Measurements from ENCODE around the gene GNAZ. TPM values are rescaled to one million over a fixed set of nuclear protein-coding genes. Genes with fewer than 3 reads are reported as not detected.
A peak's percentile ranks its signal among the peaks of the same experiment; 100 is the strongest.

GNAZ gene
- total and polyA plus RNA-seq, 8 donors, result 4.3 to 18.8 (median 9.4) TPM

DNA sequence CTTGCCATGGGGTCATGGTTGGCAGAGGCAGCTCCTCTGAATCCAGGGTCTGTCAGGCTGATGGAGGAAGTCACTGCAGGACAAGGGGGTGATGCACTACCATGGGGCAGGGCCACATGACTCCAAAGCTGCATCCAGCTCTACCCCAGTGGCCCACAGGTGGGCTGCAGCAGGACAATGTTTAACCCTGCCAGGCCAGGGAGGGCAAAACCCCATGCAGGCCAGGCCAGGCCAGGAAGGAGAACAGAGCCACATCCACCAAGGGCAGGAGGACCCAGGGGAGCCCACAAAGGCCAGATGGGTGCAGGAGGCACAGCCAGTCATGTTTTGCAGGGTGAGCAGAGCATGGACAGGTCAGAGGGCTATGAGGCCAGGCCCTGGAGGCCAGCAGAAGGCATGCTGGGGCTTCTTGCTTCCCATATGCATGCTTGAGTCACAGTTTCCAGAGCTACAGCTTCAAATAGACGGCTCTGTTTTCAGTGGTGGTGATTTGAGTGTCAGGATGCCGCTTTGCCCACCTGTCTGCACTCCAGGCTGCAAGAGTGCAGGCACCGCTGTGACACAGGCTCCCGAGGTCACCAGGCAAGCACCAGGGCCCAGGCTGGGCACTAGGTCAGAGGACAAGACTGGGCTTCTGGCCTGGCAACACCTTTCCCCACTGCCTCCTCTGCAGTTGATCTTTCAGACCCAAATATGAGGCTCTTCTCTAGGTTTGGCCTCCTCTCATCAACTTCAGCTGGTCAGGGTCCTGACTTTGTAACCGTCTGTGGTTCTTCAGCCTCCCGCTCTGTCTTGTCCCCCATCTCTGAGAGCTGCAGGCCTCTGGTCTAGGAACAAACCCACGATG lies 48.6 kb downstream of the GNAZ start:
- intact Hi-C loops (cut with DNase I; ENCODE audit: low total_unique reads), result no loop called here
- Histone ChIP-seq H3K9me3 (no peaks in the 10 kb centered on the region), H3K27me3 (no peaks in the 10 kb centered on the region), H3K4me3 (no peak overlapping the region), H3K36me3 (peaks cover 0 to 11% (median 3%) of the 10 kb centered on the region in 4 donors), H3K4me1 (peaks cover 5 to 32% (median 13%) of the 10 kb centered on the region in 4 donors), H3K27ac (peak overlapping the region in 2 of 5 donors; percentile 1 to 59)
- TF ChIP-seq POLR2A (IDR thresholded peaks at IDR 0.05) (no peak), EP300 (IDR thresholded peaks at IDR 0.05) (no peak), POLR2AphosphoS5 (IDR thresholded peaks at IDR 0.05) (no peak), CTCF (IDR thresholded peaks at IDR 0.05) (no peak)
- no peak for DNase-seq
- 89 to 94% (median 91%) methylated on average over 7 of the region's 7 CpGs for WGBS, 5 donors

DNA sequence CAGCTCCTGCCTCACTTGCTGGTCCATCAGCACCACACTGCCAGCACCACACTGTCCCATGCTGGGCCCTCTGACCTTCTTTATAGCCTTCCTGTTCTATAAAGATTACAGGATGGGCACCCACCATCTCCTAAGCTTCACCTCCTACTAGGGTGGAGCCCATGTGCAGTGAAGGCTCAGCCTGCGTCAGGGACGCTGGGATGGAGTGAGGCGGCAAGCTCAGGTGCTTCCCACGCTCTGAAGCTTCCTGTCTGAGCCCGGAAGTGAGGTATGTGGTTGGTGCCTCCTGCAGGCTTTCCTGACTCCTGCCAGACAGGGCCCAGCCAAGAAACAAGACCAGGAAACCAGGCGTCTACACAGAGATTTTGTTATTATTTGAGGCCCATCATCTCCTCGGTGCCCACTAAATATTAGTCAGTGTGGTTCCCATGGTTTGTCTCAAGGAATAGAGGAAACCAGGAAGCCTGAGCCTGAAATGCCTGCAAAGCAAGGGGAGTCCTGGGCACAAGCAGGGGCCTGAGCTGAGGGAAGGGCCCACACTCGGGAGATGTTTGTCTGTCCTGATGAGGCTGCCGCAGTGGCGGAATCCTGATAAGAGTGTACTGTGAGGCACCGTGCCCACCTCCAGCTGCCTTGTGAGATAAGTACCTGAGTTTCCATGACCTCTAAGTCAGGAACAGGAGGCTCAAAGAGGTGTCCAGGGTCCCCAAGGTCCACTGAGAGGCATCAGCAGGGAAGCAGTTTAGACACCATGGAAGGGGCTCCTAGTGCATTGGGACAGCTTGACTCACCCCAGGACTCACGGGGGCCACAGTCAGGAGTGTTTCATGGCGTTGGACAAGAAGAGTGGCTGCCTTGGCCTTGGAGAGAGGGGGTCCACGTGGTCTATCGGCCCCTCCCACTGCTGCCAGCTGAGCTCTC lies 49.4 kb downstream of the GNAZ start:
- Histone ChIP-seq H3K4me3 (no peak overlapping the region), H3K36me3 (peaks cover 0 to 11% (median 3%) of the 10 kb centered on the region in 4 donors), H3K27me3 (no peaks in the 10 kb centered on the region), H3K4me1 (peaks cover 7 to 34% (median 16%) of the 10 kb centered on the region in 4 donors), H3K27ac (peak overlapping the region in 2 of 5 donors; percentile 32 to 59), H3K9me3 (no peaks in the 10 kb centered on the region)
- TF ChIP-seq EP300 (IDR thresholded peaks at IDR 0.05), result no peak
- TF ChIP-seq POLR2AphosphoS5 (IDR thresholded peaks at IDR 0.05), result no peak
- TF ChIP-seq POLR2A (IDR thresholded peaks at IDR 0.05), result no peak
- TF ChIP-seq CTCF (IDR thresholded peaks at IDR 0.05), result no peak
- intact Hi-C loops (cut with DNase I; ENCODE audit: low total_unique reads), result no loop called here
- WGBS, 5 donors, result 43 to 69% (median 62%) methylated on average over 13 to 15 of the region's 15 CpGs
- DNase-seq, result peak in 1 of 2 donors; percentile 40

DNA sequence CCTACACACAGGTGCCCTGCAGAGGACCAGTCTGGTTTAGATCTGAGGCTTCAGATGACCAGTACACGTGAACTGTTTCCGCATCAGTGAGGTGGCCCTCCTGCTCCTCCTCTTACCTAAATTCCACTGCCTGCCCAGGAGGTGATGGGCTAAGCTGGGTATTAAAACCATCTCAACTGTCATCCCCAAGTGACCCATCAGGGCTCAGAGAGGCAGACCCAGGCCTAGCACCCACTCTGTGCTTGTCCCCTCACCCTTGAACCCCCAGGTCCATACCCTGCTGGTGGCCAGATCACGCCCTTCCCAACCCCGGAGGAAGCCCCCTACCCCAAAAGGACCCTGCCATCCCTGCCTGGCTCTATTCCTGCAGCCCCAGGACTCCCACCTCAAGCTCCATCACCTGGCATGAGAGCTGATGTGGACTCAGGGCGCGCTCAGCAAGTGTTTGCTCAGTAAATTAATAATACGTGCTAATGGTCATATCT lies 50.1 kb downstream of the GNAZ start:
- intact Hi-C loops (cut with DNase I; ENCODE audit: low total_unique reads), result no loop called here
- Histone ChIP-seq H3K36me3 (peaks cover 0 to 11% (median 3%) of the 10 kb centered on the region in 4 donors), H3K9me3 (no peaks in the 10 kb centered on the region), H3K4me1 (peaks cover 7 to 40% (median 21%) of the 10 kb centered on the region in 4 donors), H3K27ac (peak overlapping the region in 1 of 5 donors; percentile 32), H3K27me3 (no peaks in the 10 kb centered on the region), H3K4me3 (no peak overlapping the region)
- WGBS, 5 donors, result 79 to 96% (median 87%) methylated on average over 5 to 7 of the region's 7 CpGs
- TF ChIP-seq EP300 (IDR thresholded peaks at IDR 0.05) (no peak), CTCF (IDR thresholded peaks at IDR 0.05) (no peak), POLR2AphosphoS5 (IDR thresholded peaks at IDR 0.05) (no peak), POLR2A (IDR thresholded peaks at IDR 0.05) (no peak)
- DNase-seq, result no peak

- H3K4me3 ChIP-seq, result no peak overlapping the region
- no peaks in the 10 kb centered on the region for H3K27me3 ChIP-seq
- TF ChIP-seq CTCF (IDR thresholded peaks at IDR 0.05), result no peak
- TF ChIP-seq POLR2A (IDR thresholded peaks at IDR 0.05), result no peak
- no peak for TF ChIP-seq POLR2AphosphoS5 (IDR thresholded peaks at IDR 0.05)
- no peak for TF ChIP-seq EP300 (IDR thresholded peaks at IDR 0.05)
- peaks cover 7 to 40% (median 21%) of the 10 kb centered on the region in 4 donors for H3K4me1 ChIP-seq
- no peak for DNase-seq
- peaks cover 0 to 11% (median 3%) of the 10 kb centered on the region in 4 donors for H3K36me3 ChIP-seq
- 89 to 93% (median 92%) methylated on average over 4 of the region's 4 CpGs for WGBS, 5 donors
- H3K27ac ChIP-seq, result no peak overlapping the region
- intact Hi-C loops (cut with DNase I; ENCODE audit: low total_unique reads), result no loop called here
- no peaks in the 10 kb centered on the region for H3K9me3 ChIP-seq
These were observed 50.7 kb downstream of the GNAZ start for GRCh38 chr22:23121000-23121421.

Data from stomach (tissue), 9 donors.